Esophagus muscularis mucosa (tissue), 4 donors: ENCODE data around the gene PIWIL4. TPM values are rescaled to one million over a fixed set of nuclear protein-coding genes. Genes with fewer than 3 reads are reported as not detected.
"Not testable (repeated sequence)": the region's sequence is repeated elsewhere in the genome, so short reads cannot be mapped to it uniquely, and the experiment has no call there.

Experiments
- DNase-seq: peaks from one replicate; pipeline ENCODE4 v3.0.0-alpha.2; 2017; ENCODE audit errors: extremely low spot score
- H3K27ac ChIP-seq, 4 donors: fragments of 200-600 bp; sonication (generic); replicated peaks in 1 of 4; 1 replicate in 3 of 4; 2 replicates in 1 of 4; pipeline ENCODE4 v1.5.1; 2016 to 2019; ENCODE audit warnings: mild to moderate bottlenecking in 1 of 4
- H3K27me3 ChIP-seq, 4 donors: fragments of 200-600 bp; sonication (generic); one replicate each; pipeline versions ENCODE4 v1.5.1 to v1.6.0; 2016 to 2019
- H3K36me3 ChIP-seq, 4 donors: fragments of 200-600 bp; sonication (generic); one replicate each; pipeline ENCODE4 v1.5.1; 2016 to 2019
- H3K4me1 ChIP-seq, 4 donors: fragments of 200-600 bp; sonication (generic); one replicate each; pipeline ENCODE4 v1.5.1; 2016 to 2019
- H3K4me3 ChIP-seq, 4 donors: fragments of 200-600 bp; sonication (generic); 1 replicate in 2 of 4; 2 replicates in 2 of 4; pipeline ENCODE4 v1.5.1; 2016 to 2019; ENCODE audit warnings: mild to moderate bottlenecking in 4 of 4, moderate library complexity in 1 of 4
- H3K9me3 ChIP-seq, 4 donors: fragments of 200-600 bp; sonication (generic); 1 replicate in 3 of 4; 2 replicates in 1 of 4; pipeline ENCODE4 v1.5.1; 2016 to 2019
- CTCF ChIP-seq, 3 experiments: fragments of 200-600 bp in 2 of 3; fragments of 450-650 bp in 1 of 3; sonication (generic) in 2 of 3; IDR thresholded peaks; one replicate each; pipeline ENCODE4 v1.5.1; 2017 to 2019; ENCODE audit warnings: antibody characterized with exemption in 3 of 3, mild to moderate bottlenecking in 2 of 3, moderate library complexity in 1 of 3
- EP300 ChIP-seq: sonication (generic); formaldehyde crosslinking; IDR thresholded peaks from one replicate; pipeline ENCODE4 v1.6.1; 2017; ENCODE audit warnings: antibody characterized with exemption
- POLR2A ChIP-seq: fragments of 450-650 bp; IDR thresholded peaks from one replicate; pipeline ENCODE4 v1.6.1; 2017; ENCODE audit warnings: antibody characterized with exemption, moderate library complexity, mild to moderate bottlenecking, low read depth
- POLR2AphosphoS5 ChIP-seq, 2 donors: sonication (generic); formaldehyde crosslinking; IDR thresholded peaks; one replicate each; pipeline ENCODE4 v1.6.1; 2017; ENCODE audit warnings: antibody characterized with exemption in 2 of 2
- WGBS: methylation state at CpG from one replicate; pipeline ENCODE4 v1.1.5; 2018; 5-methylcytosine and 5-hydroxymethylcytosine counted together
- intact Hi-C: fragments of 100-400 bp; cut with DNase I; formaldehyde crosslinking; loops from one replicate; pipeline ENCODE4 v1.15.1; 2023
- total RNA-seq, 4 donors: library from RNA; depleted of rRNA; stranded (reverse); fragments of >200 nt; gene quantifications; one replicate each; pipeline versions ENCODE4 v1.1.0 to v1.2.1, GENCODE V29; 2016

The PIWIL4 gene
- total RNA-seq, 4 donors from 2014 or later = 3.2 to 4.5 (median 4.1) TPM

- Histone ChIP-seq H3K9me3 (no peaks in the 10 kb centered on the region), H3K36me3 (no peaks in the 10 kb centered on the region), H3K4me1 (peaks cover 4 to 44% (median 37%) of the 10 kb centered on the region in 4 donors), H3K4me3 (no peak overlapping the region), H3K27me3 (no peaks in the 10 kb centered on the region), H3K27ac (no peak overlapping the region)
- TF ChIP-seq POLR2A (no peak), CTCF (IDR thresholded peaks at IDR 0.05) (no peak), POLR2AphosphoS5 (IDR thresholded peaks at IDR 0.05) (no peak), EP300 (no peak)
- intact Hi-C loops = no loop called here
- DNase-seq = no peak
- WGBS = 66% methylated on average over 4 of the region's 4 CpGs
Observed at GRCh38 chr11:94550513-94550912, 16.7 kb upstream of the PIWIL4 start.

- Histone ChIP-seq H3K9me3 (no peaks in the 10 kb centered on the region), H3K27ac (no peak overlapping the region), H3K27me3 (no peaks in the 10 kb centered on the region), H3K36me3 (no peaks in the 10 kb centered on the region), H3K4me3 (no peak overlapping the region), H3K4me1 (peaks cover 0 to 22% (median 12%) of the 10 kb centered on the region in 4 donors)
- intact Hi-C loops = no loop called here
- TF ChIP-seq POLR2AphosphoS5 (IDR thresholded peaks at IDR 0.05) (no peak), POLR2A (no peak), EP300 (no peak), CTCF (IDR thresholded peaks at IDR 0.05) (no peak)
- 91% methylated on average over 1 of the region's 1 CpG for WGBS
- DNase-seq = no peak
Observed at GRCh38 chr11:94553938-94554337, 13.2 kb upstream of the PIWIL4 start.

GRCh38 chr11:94555752-94556329, 11.3 kb upstream of the PIWIL4 start:
- intact Hi-C loops = loop anchor here (5.0 kb wide), 1 partner anchor 34 kb away; no protein-coding TSS in a partner anchor
- H3K36me3 ChIP-seq, H3K27ac ChIP-seq, H3K27me3 ChIP-seq, DNase-seq, H3K9me3 ChIP-seq, H3K4me3 ChIP-seq: not testable (repeated sequence)
- peaks cover 0 to 12% (median 8%) of the 10 kb centered on the region in 4 donors for H3K4me1 ChIP-seq
- over 99% methylated on average over 8 of the region's 8 CpGs for WGBS

GRCh38 chr11:94557421-94557820, 9.7 kb upstream of the PIWIL4 start:
- no peaks in the 10 kb centered on the region for H3K27me3 ChIP-seq
- H3K9me3 ChIP-seq = no peaks in the 10 kb centered on the region
- H3K4me3 ChIP-seq = no peak overlapping the region
- DNase-seq = no peak
- no peak overlapping the region for H3K27ac ChIP-seq
- intact Hi-C loops = loop anchor here (5.0 kb wide), 1 partner anchor 35 kb away; no protein-coding TSS in a partner anchor
- peaks cover 0 to 12% (median 8%) of the 10 kb centered on the region in 4 donors for H3K4me1 ChIP-seq
- H3K36me3 ChIP-seq = no peaks in the 10 kb centered on the region
- TF ChIP-seq POLR2A (no peak), EP300 (no peak), POLR2AphosphoS5 (IDR thresholded peaks at IDR 0.05) (no peak), CTCF (IDR thresholded peaks at IDR 0.05) (no peak)

GRCh38 chr11:94557992-94558391, 9.2 kb upstream of the PIWIL4 start:
- Histone ChIP-seq H3K27ac (no peak overlapping the region), H3K36me3 (no peaks in the 10 kb centered on the region), H3K9me3 (no peaks in the 10 kb centered on the region), H3K27me3 (no peaks in the 10 kb centered on the region), H3K4me1 (peaks cover 0 to 12% (median 8%) of the 10 kb centered on the region in 4 donors), H3K4me3 (no peak overlapping the region)
- intact Hi-C loops = loop anchor here (5.0 kb wide), 1 partner anchor 36 kb away; no protein-coding TSS in a partner anchor
- TF ChIP-seq POLR2A (no peak), CTCF (IDR thresholded peaks at IDR 0.05) (no peak), POLR2AphosphoS5 (IDR thresholded peaks at IDR 0.05) (no peak), EP300 (no peak)
- no peak for DNase-seq
- WGBS = 42% methylated on average over 1 of the region's 1 CpG
